PC-9 (cell line): ENCODE results near the gene RFX4.

ENCODE experiments used
- CTCF ChIP-seq: fragments of 200-600 bp; sonication (generic); conservative IDR thresholded peaks from 2 replicates; pipeline ENCODE4 v1.6.1; 2017; ENCODE audit warnings: mixed run types, antibody characterized with exemption, mild to moderate bottlenecking, moderate library complexity
- EZH2 ChIP-seq: fragments of 200-600 bp; sonication (generic); IDR thresholded peaks from 2 replicates; pipeline ENCODE4 v1.8.0; 2017; ENCODE audit warnings: antibody characterized with exemption, low read depth

DNA sequence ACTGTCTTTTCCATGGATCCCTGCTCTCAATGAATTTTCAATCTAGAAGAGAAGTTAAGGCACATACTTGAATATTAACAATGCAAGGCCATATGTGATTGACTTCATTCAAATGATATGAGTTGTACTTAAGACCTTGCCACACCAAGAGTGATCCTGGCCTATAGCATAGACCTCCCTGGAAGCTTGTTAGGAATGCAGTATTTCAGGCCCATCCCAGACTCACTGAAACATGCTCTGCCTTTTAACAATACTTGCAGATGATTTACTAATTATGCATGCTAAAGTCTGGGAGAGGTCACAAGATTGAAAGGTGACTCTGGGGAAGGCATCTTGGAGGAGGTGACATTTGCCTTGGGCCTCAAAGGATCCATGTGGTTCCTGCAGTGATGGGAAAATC lies 43.2 kb downstream of the RFX4 start:
- no peak for TF ChIP-seq EZH2
- no peak for TF ChIP-seq CTCF
